CD4-positive, CD25-positive, alpha-beta regulatory T cell (primary cell): Measurements from ENCODE around the gene DENND1A. TPM values are rescaled to one million over a fixed set of nuclear protein-coding genes. Genes with fewer than 3 reads are reported as not detected.

Experiments used
- ATAC-seq, 2 donors: fragments of 150-1000 bp; cut with Tn5 transposase; one replicate each; pipeline ENCODE4 v1.10.0; 2021; ENCODE audit warnings: low read depth in 2 of 2, moderate number of reproducible peaks in 2 of 2, moderate library complexity in 1 of 2
- DNase-seq, 3 donors: peaks; one replicate each; pipeline versions ENCODE4 v3.0.0 to v3.0.0-alpha.2; 2012 to 2022; ENCODE audit warnings: mixed read lengths in 1 of 3
- H3K27ac ChIP-seq: one replicate; pipeline ENCODE4 v1.7.0; 2013; ENCODE audit warnings: mild to moderate bottlenecking, low read length; ENCODE audit not compliant: insufficient read depth, poor library complexity, severe bottlenecking
- H3K27me3 ChIP-seq: one replicate; pipeline ENCODE4 v1.7.0; 2013; ENCODE audit warnings: low read length; ENCODE audit not compliant: control insufficient read depth, insufficient read depth
- H3K36me3 ChIP-seq: one replicate; pipeline ENCODE4 v1.7.0; 2013; ENCODE audit warnings: mild to moderate bottlenecking, low read length, moderate library complexity; ENCODE audit not compliant: control insufficient read depth, insufficient read depth
- H3K4me1 ChIP-seq: 2 replicates; pipeline ENCODE4 v1.7.0; 2013; ENCODE audit warnings: mild to moderate bottlenecking, low read length; ENCODE audit not compliant: insufficient read depth, control insufficient read depth, poor library complexity, severe bottlenecking
- H3K4me3 ChIP-seq: one replicate; pipeline ENCODE4 v1.7.0; 2013; ENCODE audit warnings: low read depth, mild to moderate bottlenecking, low read length, moderate library complexity
- H3K9me3 ChIP-seq, 2 experiments: 1 replicate in 1 of 2; 2 replicates in 1 of 2; pipeline ENCODE4 v1.7.0; 2013; ENCODE audit warnings: low read length in 2 of 2, mild to moderate bottlenecking in 1 of 2, moderate library complexity in 1 of 2; ENCODE audit not compliant: control insufficient read depth in 2 of 2
- H3K27ac Mint-ChIP-seq, 3 donors: one replicate each; pipeline ENCODE4 v1.8.0; 2020 to 2022; ENCODE audit warnings: mild to moderate bottlenecking in 3 of 3, mixed read lengths in 3 of 3, moderate library complexity in 2 of 3
- H3K27me3 Mint-ChIP-seq: one replicate; pipeline ENCODE4 v1.8.0; 2022; ENCODE audit warnings: mild to moderate bottlenecking, mixed read lengths
- H3K36me3 Mint-ChIP-seq: one replicate; pipeline ENCODE4 v1.8.0; 2020; ENCODE audit warnings: mixed read lengths
- H3K4me1 Mint-ChIP-seq, 4 donors: one replicate each; pipeline ENCODE4 v1.8.0; 2020 to 2022; ENCODE audit warnings: mixed read lengths in 4 of 4, mild to moderate bottlenecking in 1 of 4
- H3K4me3 Mint-ChIP-seq, 4 donors: one replicate each; pipeline ENCODE4 v1.8.0; 2020 to 2022; ENCODE audit warnings: mild to moderate bottlenecking in 4 of 4, mixed read lengths in 4 of 4, moderate library complexity in 3 of 4
- H3K9me3 Mint-ChIP-seq, 7 donors: one replicate each; pipeline ENCODE4 v1.8.0; 2020 to 2022; ENCODE audit warnings: mixed read lengths in 7 of 7, mild to moderate bottlenecking in 3 of 7, moderate library complexity in 2 of 7
- polyA plus RNA-seq, 4 donors: library from polyadenylated mRNA; unstranded; fragments of 300-500 nt; fragmentation: Illumina TruSeq; gene quantifications; one replicate each; pipeline ENCODE4 v1.2.3, GENCODE V29; 2021
- total RNA-seq: library from RNA; stranded (reverse); gene quantifications from one replicate; pipeline ENCODE4 v1.2.3, GENCODE V29; 2022

DENND1A gene
- total and polyA plus RNA-seq, 5 donors from 2014 or later = 3.5 to 21.8 (median 4.7) TPM

- H3K27ac Mint-ChIP-seq = no peak overlapping the region
- H3K9me3 Mint-ChIP-seq = peaks cover 0 to 2% (median 0%) of the 10 kb centered on the region in 7 donors
- Histone ChIP-seq H3K27me3 (no peaks in the 10 kb centered on the region), H3K4me1 (no peaks in the 10 kb centered on the region), H3K27ac (no peak overlapping the region), H3K9me3 (no peaks in the 10 kb centered on the region), H3K4me3 (no peak overlapping the region), H3K36me3 (no peaks in the 10 kb centered on the region)
- peaks cover 25% of the 10 kb centered on the region for H3K27me3 Mint-ChIP-seq
- peak overlapping the region in 1 of 4 donors; percentile 53 for H3K4me3 Mint-ChIP-seq
- peaks cover 0 to 9% (median 3%) of the 10 kb centered on the region in 4 donors for H3K4me1 Mint-ChIP-seq
- DNase-seq = no peak
- no peaks in the 10 kb centered on the region for H3K36me3 Mint-ChIP-seq
- ATAC-seq = no peak
Observed at GRCh38 chr9:123371805-123372590, 557.9 kb downstream of the DENND1A start.

DNA sequence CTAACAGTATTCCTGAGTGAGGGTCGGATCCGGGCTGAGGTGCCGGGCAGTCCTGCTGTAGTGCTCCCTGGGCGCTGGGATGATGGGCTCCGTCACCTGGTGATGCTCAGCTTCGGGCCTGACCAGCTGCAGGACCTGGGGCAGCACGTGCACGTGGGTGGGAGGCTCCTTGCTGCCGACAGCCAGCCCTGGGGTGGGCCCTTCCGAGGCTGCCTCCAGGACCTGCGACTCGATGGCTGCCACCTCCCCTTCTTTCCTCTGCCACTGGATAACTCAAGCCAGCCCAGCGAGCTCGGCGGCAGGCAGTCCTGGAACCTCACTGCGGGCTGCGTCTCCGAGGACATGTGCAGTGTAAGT is 558.7 kb downstream of the DENND1A start:
- Histone ChIP-seq H3K4me1 (no peaks in the 10 kb centered on the region), H3K27ac (no peak overlapping the region), H3K27me3 (no peaks in the 10 kb centered on the region), H3K4me3 (no peak overlapping the region), H3K9me3 (no peaks in the 10 kb centered on the region), H3K36me3 (no peaks in the 10 kb centered on the region)
- Mint-ChIP-seq H3K36me3 (no peaks in the 10 kb centered on the region), H3K4me1 (peaks cover 0 to 9% (median 3%) of the 10 kb centered on the region in 4 donors), H3K27ac (no peak overlapping the region), H3K9me3 (peaks cover 0 to 2% (median 0%) of the 10 kb centered on the region in 7 donors), H3K27me3 (peaks cover 25% of the 10 kb centered on the region), H3K4me3 (no peak overlapping the region)
- DNase-seq (no peak), ATAC-seq (no peak)

DNA sequence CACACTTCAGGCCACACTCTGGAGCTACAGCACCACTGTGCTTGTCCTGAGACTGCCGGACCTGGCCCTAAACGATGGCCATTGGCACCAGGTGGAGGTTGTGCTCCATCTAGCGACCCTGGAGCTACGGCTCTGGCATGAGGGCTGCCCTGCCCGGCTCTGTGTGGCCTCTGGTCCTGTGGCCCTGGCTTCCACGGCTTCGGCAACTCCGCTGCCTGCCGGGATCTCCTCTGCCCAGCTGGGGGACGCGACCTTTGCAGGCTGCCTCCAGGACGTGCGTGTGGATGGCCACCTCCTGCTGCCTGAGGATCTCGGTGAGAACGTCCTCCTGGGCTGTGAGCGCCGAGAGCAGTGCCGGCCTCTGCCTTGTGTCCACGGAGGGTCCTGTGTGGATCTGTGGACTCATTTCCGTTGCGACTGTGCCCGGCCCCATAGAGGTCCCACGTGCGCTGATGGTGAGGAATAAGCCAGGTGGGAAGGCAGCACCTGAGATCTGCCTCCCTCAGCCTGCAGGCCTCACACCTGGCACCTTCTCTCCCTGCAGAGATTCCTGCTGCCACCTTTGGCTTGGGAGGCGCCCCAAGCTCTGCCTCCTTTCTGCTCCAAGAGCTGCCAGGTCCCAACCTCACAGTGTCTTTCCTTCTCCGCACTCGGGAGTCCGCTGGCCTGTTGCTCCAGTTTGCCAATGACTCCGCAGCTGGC is 559.2 kb downstream of the DENND1A start:
- Mint-ChIP-seq H3K27me3 (peaks cover 26% of the 10 kb centered on the region), H3K9me3 (peaks cover 0 to 2% (median 0%) of the 10 kb centered on the region in 7 donors), H3K4me1 (peaks cover 0 to 9% (median 3%) of the 10 kb centered on the region in 4 donors), H3K4me3 (no peak overlapping the region), H3K36me3 (no peaks in the 10 kb centered on the region), H3K27ac (no peak overlapping the region)
- no peaks in the 10 kb centered on the region for H3K27me3 ChIP-seq
- no peak for ATAC-seq
- no peak overlapping the region for H3K27ac ChIP-seq
- H3K36me3 ChIP-seq = no peaks in the 10 kb centered on the region
- no peak overlapping the region for H3K4me3 ChIP-seq
- DNase-seq = no peak
- no peaks in the 10 kb centered on the region for H3K9me3 ChIP-seq
- H3K4me1 ChIP-seq = no peaks in the 10 kb centered on the region

DNA sequence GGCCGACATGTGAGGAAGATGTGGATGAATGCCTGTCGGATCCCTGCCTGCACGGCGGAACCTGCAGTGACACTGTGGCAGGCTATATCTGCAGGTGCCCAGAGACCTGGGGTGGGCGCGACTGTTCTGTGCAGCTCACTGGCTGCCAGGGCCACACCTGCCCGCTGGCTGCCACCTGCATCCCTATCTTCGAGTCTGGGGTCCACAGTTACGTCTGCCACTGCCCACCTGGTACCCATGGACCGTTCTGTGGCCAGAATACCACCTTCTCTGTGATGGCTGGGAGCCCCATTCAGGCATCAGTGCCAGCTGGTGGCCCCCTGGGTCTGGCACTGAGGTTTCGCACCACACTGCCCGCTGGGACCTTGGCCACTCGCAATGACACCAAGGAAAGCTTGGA is 559.8 kb downstream of the DENND1A start:
- no peak for ATAC-seq
- peaks cover 0 to 11% (median 3%) of the 10 kb centered on the region in 4 donors for H3K4me1 Mint-ChIP-seq
- H3K27ac Mint-ChIP-seq = no peak overlapping the region

DNA sequence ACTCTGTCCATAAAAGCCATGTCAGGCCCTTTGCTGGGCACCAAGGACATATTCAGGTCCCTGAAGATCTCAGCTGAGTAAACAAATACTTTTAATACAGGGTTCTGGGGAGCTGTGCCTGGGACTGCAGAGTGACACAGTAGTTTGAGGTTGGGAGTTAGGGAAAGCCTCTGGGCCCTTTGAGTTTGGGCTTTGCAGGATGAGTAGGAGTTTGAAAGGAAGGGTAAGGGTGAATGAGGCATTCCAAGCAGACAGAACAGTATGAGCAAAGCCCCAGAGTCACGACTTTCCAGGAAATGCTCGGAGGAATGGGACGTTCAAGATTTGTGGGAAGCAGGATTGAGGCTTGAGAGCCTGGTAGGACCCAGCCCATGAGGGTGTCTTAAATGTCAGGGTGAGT is 560.6 kb downstream of the DENND1A start:
- H3K27me3 ChIP-seq = no peaks in the 10 kb centered on the region
- Mint-ChIP-seq H3K9me3 (peaks cover 0 to 2% (median 0%) of the 10 kb centered on the region in 7 donors), H3K27me3 (peaks cover 21% of the 10 kb centered on the region)

More for the DNA sequence above, 559.8 kb downstream of the DENND1A start:
- Histone ChIP-seq H3K4me1 (no peaks in the 10 kb centered on the region), H3K27me3 (no peaks in the 10 kb centered on the region), H3K4me3 (no peak overlapping the region), H3K9me3 (no peaks in the 10 kb centered on the region), H3K27ac (no peak overlapping the region), H3K36me3 (no peaks in the 10 kb centered on the region)
- no peak for DNase-seq
- Mint-ChIP-seq H3K9me3 (peaks cover 0 to 2% (median 0%) of the 10 kb centered on the region in 7 donors), H3K27me3 (peaks cover 28% of the 10 kb centered on the region), H3K36me3 (no peaks in the 10 kb centered on the region), H3K4me3 (no peak overlapping the region)

GRCh38 chr9:123368536-123369153 is 561.3 kb downstream of the DENND1A start:
- peaks cover 0 to 2% (median 0%) of the 10 kb centered on the region in 7 donors for H3K9me3 Mint-ChIP-seq
- Histone ChIP-seq H3K4me1 (no peaks in the 10 kb centered on the region), H3K9me3 (no peaks in the 10 kb centered on the region), H3K36me3 (no peaks in the 10 kb centered on the region), H3K4me3 (no peak overlapping the region), H3K27ac (no peak overlapping the region), H3K27me3 (no peaks in the 10 kb centered on the region)
- H3K27me3 Mint-ChIP-seq = peaks cover 21% of the 10 kb centered on the region
- no peaks in the 10 kb centered on the region for H3K36me3 Mint-ChIP-seq
- DNase-seq (no peak), ATAC-seq (no peak)
- no peak overlapping the region for H3K4me3 Mint-ChIP-seq
- H3K4me1 Mint-ChIP-seq = peaks cover 0 to 6% (median 4%) of the 10 kb centered on the region in 4 donors
- no peak overlapping the region for H3K27ac Mint-ChIP-seq

More for the DNA sequence above, 560.6 kb downstream of the DENND1A start:
- no peak overlapping the region for H3K27ac ChIP-seq
- DNase-seq (no peak), ATAC-seq (no peak)
- no peaks in the 10 kb centered on the region for H3K36me3 ChIP-seq
- Mint-ChIP-seq H3K27ac (no peak overlapping the region), H3K4me3 (no peak overlapping the region), H3K4me1 (peaks cover 0 to 6% (median 3%) of the 10 kb centered on the region in 4 donors), H3K36me3 (no peaks in the 10 kb centered on the region)
- H3K9me3 ChIP-seq = no peaks in the 10 kb centered on the region
- H3K4me3 ChIP-seq = no peak overlapping the region
- no peaks in the 10 kb centered on the region for H3K4me1 ChIP-seq

DNA sequence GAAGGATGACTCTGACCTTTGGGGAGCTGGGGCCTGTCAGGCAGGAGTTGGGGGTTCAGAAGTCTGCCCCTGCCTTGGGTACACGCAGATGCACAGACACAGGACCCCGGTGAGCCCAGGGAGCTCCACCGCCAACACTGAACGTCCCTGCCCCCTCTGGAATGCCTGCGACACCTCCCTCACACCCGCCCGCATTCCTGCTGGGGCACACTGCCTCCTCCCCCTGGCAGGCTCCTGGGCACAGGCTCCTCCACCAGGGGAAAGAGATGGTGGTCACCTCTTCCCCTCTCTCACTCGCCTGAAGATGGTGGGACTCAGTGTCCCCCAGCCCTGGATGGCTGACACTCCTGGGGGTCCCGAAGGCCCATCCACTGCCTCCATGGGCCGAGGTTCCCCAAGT is 561.9 kb downstream of the DENND1A start:
- Histone ChIP-seq H3K4me1 (no peaks in the 10 kb centered on the region), H3K36me3 (no peaks in the 10 kb centered on the region), H3K27me3 (no peaks in the 10 kb centered on the region), H3K4me3 (no peak overlapping the region), H3K27ac (no peak overlapping the region), H3K9me3 (no peaks in the 10 kb centered on the region)
- ATAC-seq (no peak), DNase-seq (no peak)
- Mint-ChIP-seq H3K4me3 (no peak overlapping the region), H3K27me3 (peaks cover 21% of the 10 kb centered on the region), H3K9me3 (peaks cover 0 to 2% (median 0%) of the 10 kb centered on the region in 7 donors), H3K4me1 (peaks cover 0 to 6% (median 4%) of the 10 kb centered on the region in 4 donors), H3K27ac (no peak overlapping the region), H3K36me3 (no peaks in the 10 kb centered on the region)
